ENCODE data around the gene PRKN.

PRKN gene

DNA sequence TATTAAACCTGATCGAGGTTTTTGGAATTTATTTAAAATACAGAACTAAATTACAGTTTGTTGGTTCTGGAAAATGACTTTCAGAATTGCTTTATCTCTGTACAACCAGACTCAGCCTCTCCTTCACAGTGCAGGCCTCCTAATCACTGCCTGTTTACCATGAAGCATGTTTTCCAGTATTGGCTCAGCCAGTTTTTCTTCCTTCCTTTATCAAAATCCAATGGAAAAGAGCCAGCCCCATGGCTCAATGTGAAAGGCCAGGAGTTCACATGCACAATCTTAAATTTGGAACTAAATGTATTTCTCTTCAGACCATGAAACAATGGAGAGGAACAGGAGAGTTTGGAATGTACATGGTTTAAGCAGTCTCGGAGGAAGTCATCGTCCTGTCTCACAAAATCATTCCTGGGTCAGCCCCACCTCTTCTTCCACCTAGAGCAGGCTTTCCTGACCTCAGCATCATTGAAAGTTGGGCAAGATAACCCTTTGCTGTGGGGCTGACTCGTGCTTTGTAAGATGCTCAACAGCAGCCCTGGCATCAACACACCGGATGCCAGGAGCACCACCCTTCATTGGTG is 772.8 kb downstream of the PRKN start:
- TF ChIP-seq Cebpa-rat (IDR thresholded peaks at IDR 0.05), result no peak
- no peak overlapping the region for H3K27ac ChIP-seq
- H3K36me3 ChIP-seq, result no peaks in the 10 kb centered on the region
- no peaks in the 10 kb centered on the region for H3K27me3 ChIP-seq
- H3K4me3 ChIP-seq, result no peak overlapping the region
- no peaks in the 10 kb centered on the region for H3K4me1 ChIP-seq
- no peak overlapping the region for H3K9ac ChIP-seq
- no peaks in the 10 kb centered on the region for H3K9me3 ChIP-seq (replicated peaks in 1 of 11)
- H3K4me2 ChIP-seq, result no peak overlapping the region
- H4K20me1 ChIP-seq, result no peaks in the 10 kb centered on the region

DNA sequence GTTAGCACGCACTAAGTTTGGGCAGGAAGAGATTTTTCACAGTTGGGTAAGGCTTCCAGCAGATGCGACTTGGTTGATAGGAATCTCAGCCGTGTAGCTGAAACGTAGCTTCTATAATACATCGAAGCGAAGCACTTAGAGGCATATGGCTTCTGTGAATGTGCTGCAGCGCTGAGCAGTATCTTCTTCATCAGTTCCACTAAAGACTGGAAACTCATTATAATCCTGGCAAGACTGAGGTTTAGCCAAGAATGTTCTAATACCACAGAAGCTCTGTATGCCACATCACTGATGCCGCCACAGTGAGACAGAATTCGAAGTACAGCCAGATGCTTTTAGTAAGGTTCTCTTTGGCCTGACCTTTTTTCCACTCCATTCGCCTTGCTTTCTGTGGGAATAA is 773.5 kb downstream of the PRKN start:
- Histone ChIP-seq H3K4me3 (no peak overlapping the region), H3K27me3 (no peaks in the 10 kb centered on the region), H3K36me3 (no peaks in the 10 kb centered on the region), H3K9me3 (replicated peaks in 1 of 11) (no peaks in the 10 kb centered on the region), H3K4me2 (no peak overlapping the region), H3K4me1 (no peaks in the 10 kb centered on the region), H4K20me1 (no peaks in the 10 kb centered on the region), H3K9ac (no peak overlapping the region), H3K27ac (no peak overlapping the region)
- TF ChIP-seq Cebpa-rat (IDR thresholded peaks at IDR 0.05), result no peak

DNA sequence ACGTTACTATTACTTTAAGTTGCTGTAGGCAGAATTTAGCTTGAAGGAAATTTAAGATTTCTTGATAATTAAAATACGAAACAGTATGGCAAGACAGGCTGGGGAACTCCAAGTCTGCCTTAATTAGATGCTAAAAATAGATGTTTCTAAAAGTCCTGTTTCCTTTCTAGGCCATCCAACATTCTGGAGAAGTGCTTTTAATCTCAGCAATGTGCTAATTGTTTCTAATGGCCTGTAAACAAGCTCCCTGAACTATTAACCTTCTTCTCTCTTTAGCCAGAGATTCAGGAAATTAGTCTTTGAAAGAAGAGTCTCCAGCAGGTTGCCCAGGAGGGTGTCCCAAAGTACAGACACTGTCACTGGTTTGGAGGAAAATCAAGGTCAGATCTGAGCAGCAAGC is 776.4 kb downstream of the PRKN start:
- H3K4me2 ChIP-seq, result no peak overlapping the region
- no peaks in the 10 kb centered on the region for H3K36me3 ChIP-seq
- no peak overlapping the region for H3K27ac ChIP-seq
- no peaks in the 10 kb centered on the region for H4K20me1 ChIP-seq
- H3K4me3 ChIP-seq, result no peak overlapping the region
- no peak for TF ChIP-seq Cebpa-rat (IDR thresholded peaks at IDR 0.05)
- H3K9me3 ChIP-seq (replicated peaks in 1 of 11), result no peaks in the 10 kb centered on the region
- no peaks in the 10 kb centered on the region for H3K4me1 ChIP-seq
- no peaks in the 10 kb centered on the region for H3K27me3 ChIP-seq
- no peak overlapping the region for H3K9ac ChIP-seq

DNA sequence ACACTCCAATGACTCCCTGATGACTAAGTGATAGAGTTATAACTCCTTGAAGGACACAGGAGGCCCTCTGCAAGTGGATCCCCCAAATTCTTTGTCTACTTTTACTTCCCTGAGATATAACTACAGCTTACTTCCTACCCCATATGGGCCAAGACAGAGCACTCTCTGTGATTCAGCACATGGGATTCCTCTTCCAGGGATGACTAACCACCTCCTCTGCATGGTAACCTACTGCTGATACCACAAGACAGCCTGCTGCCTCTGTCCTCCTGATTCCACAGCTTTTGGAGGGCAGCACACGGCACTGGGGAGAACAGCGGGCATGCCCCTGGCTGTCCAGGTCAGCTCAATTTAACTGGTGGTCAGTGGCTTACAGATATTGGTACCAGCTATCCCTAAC is 778.0 kb downstream of the PRKN start:
- H3K27ac ChIP-seq, result no peak overlapping the region
- no peaks in the 10 kb centered on the region for H3K36me3 ChIP-seq
- H3K4me3 ChIP-seq, result no peak overlapping the region
- H3K9ac ChIP-seq, result no peak overlapping the region
- H4K20me1 ChIP-seq, result no peaks in the 10 kb centered on the region
- H3K27me3 ChIP-seq, result no peaks in the 10 kb centered on the region
- no peak for TF ChIP-seq Cebpa-rat (IDR thresholded peaks at IDR 0.05)
- no peak overlapping the region for H3K4me2 ChIP-seq
- no peaks in the 10 kb centered on the region for H3K4me1 ChIP-seq
- no peaks in the 10 kb centered on the region for H3K9me3 ChIP-seq (replicated peaks in 1 of 11)

DNA sequence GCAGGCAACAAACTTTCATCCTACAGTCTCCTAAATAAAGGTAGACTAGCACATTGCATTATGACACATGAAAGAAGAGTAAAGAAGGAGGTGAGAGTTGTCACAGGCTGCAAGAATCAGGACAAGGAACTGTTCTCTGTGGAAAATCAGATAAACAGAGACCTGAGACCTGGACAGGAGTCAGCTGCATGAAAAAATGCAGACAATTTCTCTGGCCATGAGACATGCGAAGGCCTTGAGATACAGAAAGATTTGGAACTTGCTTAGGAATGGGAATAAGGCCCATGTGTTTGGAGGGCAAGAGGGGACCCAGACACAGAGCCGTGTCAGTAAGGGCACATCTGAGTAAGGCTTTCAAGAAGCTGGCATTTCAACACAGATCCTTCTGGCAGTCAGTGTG is 779.1 kb downstream of the PRKN start:
- no peaks in the 10 kb centered on the region for H3K36me3 ChIP-seq
- no peaks in the 10 kb centered on the region for H4K20me1 ChIP-seq
- H3K9ac ChIP-seq, result no peak overlapping the region
- H3K4me2 ChIP-seq, result no peak overlapping the region
- H3K27ac ChIP-seq, result no peak overlapping the region
- no peak for TF ChIP-seq Cebpa-rat (IDR thresholded peaks at IDR 0.05)
- no peaks in the 10 kb centered on the region for H3K9me3 ChIP-seq (replicated peaks in 1 of 11)
- no peaks in the 10 kb centered on the region for H3K27me3 ChIP-seq
- no peaks in the 10 kb centered on the region for H3K4me1 ChIP-seq
- H3K4me3 ChIP-seq, result no peak overlapping the region

DNA sequence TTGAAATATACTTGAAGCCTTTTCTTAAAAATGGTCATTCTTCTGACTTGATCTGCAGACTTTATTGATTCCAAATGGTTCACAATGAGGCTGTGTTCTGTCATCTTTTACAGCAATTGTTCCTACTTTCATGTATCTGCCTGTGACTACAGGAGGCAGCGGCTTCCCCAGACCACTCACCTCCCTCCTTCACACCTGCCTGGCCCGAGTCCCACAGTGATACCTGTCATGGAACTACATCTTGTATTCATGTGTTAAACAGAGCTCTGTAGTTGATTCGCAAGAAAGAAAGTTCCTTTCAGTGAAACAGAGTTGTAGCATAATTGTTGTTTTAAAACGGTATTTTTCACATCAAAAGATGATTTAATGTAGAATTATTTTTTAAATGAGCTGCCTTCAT is 780.2 kb downstream of the PRKN start:
- no peak overlapping the region for H3K9ac ChIP-seq
- H3K27ac ChIP-seq, result no peak overlapping the region

DNA sequence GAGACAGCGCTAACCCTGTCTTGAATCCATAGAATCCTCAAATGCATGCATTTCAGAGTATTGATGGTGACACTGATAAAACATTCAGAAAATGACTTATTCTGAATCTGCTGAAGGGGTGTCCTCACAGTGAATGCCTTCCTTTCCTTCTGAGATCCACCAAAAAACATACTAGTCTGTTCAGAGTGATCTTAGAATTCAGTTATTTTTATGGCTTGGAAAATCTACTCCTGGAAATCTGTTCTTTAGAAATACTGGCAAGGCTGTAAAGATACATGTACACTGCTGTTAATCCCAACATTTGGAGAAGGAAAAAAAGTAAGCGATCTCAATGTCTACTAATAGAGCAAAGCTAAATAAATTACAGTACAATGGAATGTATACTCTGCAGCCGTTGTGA is 781.1 kb downstream of the PRKN start:
- H4K20me1 ChIP-seq, result no peaks in the 10 kb centered on the region
- no peaks in the 10 kb centered on the region for H3K36me3 ChIP-seq
- H3K9me3 ChIP-seq (replicated peaks in 1 of 11), result no peaks in the 10 kb centered on the region
- H3K27ac ChIP-seq, result no peak overlapping the region
- no peak overlapping the region for H3K4me2 ChIP-seq
- H3K4me1 ChIP-seq, result peaks cover 0 to 9% (median 3%) of the 10 kb centered on the region in 10 experiments; a peak in 8 of 20 replicates
- TF ChIP-seq Cebpa-rat (IDR thresholded peaks at IDR 0.05), result no peak
- H3K9ac ChIP-seq, result no peak overlapping the region
- no peak overlapping the region for H3K4me3 ChIP-seq
- H3K27me3 ChIP-seq, result no peaks in the 10 kb centered on the region

More for the DNA sequence above, 780.2 kb downstream of the PRKN start:
- Histone ChIP-seq H4K20me1 (no peaks in the 10 kb centered on the region), H3K36me3 (no peaks in the 10 kb centered on the region), H3K4me2 (no peak overlapping the region), H3K27me3 (no peaks in the 10 kb centered on the region), H3K9me3 (replicated peaks in 1 of 11) (no peaks in the 10 kb centered on the region), H3K4me1 (no peaks in the 10 kb centered on the region), H3K4me3 (no peak overlapping the region)
- TF ChIP-seq Cebpa-rat (IDR thresholded peaks at IDR 0.05), result no peak

DNA sequence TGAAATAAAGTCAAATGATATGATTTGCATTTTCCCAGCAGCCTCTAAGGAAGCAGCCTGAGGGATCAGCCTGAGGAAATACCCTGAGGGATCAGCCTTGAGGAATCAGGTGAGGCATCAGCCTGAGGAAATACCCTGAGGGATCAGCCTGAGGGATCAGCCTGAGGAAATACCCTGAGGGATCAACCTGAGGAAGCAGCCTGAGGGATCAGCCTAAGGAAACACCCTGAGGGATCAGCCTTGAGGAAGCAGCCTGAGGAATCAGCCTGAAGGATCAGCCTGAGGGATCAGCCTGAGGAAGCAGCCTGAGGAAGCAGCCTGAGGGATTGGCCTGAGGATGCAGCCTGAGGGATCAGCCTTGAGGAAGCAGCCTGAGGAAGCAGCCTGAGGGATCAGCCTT is 784.0 kb downstream of the PRKN start:
- H3K36me3 ChIP-seq, result no peaks in the 10 kb centered on the region
- H3K4me1 ChIP-seq, result peaks cover 0 to 10% (median 4%) of the 10 kb centered on the region in 10 experiments; a peak in 8 of 20 replicates
- no peak overlapping the region for H3K4me3 ChIP-seq
- H4K20me1 ChIP-seq, result no peaks in the 10 kb centered on the region
- peaks cover 0 to 7% (median 0%) of the 10 kb centered on the region in 11 experiments; a peak in 6 of 22 replicates for H3K9me3 ChIP-seq (replicated peaks in 1 of 11)
- no peak overlapping the region for H3K9ac ChIP-seq
- no peak for TF ChIP-seq Cebpa-rat (IDR thresholded peaks at IDR 0.05)
- H3K27me3 ChIP-seq, result no peaks in the 10 kb centered on the region
- H3K27ac ChIP-seq, result no peak overlapping the region
- no peak overlapping the region for H3K4me2 ChIP-seq

DNA sequence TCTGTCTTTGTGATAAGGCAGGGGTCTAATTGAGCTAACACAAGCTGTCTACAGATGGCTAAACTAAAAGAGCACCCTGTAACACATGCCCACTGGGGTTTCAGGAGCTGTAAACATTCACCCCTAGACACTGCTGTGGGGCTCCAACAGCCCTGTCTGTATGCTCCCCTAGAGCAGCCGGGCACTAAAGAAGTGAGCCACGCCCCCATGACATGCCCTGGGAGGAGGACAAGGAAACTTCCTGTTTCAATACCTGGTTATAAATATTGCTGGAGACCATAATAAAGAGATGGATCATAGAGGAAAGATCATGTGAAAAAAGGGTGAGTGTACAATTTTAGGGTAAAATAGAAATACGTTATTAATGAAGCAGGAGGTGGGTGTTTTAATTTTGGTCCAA is 786.0 kb downstream of the PRKN start:
- Histone ChIP-seq H3K9me3 (replicated peaks in 1 of 11) (peaks cover 0 to 8% (median under 1%) of the 10 kb centered on the region in 11 experiments; a peak in 9 of 22 replicates), H3K4me3 (no peak overlapping the region)

DNA sequence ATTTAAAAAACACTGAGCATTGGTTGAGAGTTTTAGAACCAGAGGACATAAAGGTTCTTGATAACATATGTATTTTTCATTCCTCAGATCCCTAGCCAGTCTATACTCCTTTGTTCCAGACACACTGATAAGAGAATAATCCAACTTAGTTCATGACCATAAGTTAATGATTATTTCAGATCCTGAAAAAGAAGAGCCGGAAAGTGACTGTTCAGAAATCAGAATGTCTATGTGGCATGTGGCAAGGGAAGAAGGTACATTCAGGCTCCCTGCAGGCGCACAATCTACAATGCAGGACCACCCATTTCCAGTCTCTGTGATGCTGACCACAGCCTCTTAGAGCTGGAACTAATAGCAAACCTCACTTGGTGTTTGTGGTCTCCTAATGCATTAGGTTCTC is 787.0 kb downstream of the PRKN start:
- Histone ChIP-seq H3K4me1 (peaks cover 0 to 16% (median 4%) of the 10 kb centered on the region in 10 experiments; a peak in 8 of 20 replicates), H3K4me2 (no peak overlapping the region), H4K20me1 (no peaks in the 10 kb centered on the region), H3K36me3 (no peaks in the 10 kb centered on the region), H3K27me3 (no peaks in the 10 kb centered on the region), H3K9ac (no peak overlapping the region), H3K27ac (no peak overlapping the region), H3K4me3 (no peak overlapping the region), H3K9me3 (replicated peaks in 1 of 11) (peaks cover 0 to 19% (median 9%) of the 10 kb centered on the region in 11 experiments; a peak in 17 of 22 replicates)
- no peak for TF ChIP-seq Cebpa-rat (IDR thresholded peaks at IDR 0.05)

More for the DNA sequence above, 786.0 kb downstream of the PRKN start:
- Histone ChIP-seq H3K4me1 (peaks cover 0 to 16% (median 4%) of the 10 kb centered on the region in 10 experiments; a peak in 8 of 20 replicates), H3K27ac (no peak overlapping the region), H4K20me1 (no peaks in the 10 kb centered on the region), H3K4me2 (peak overlapping the region in 4 of 11 experiments; percentile 0 to 29 (median 16); a peak in 3 of 22 replicates), H3K9ac (no peak overlapping the region), H3K27me3 (no peaks in the 10 kb centered on the region), H3K36me3 (no peaks in the 10 kb centered on the region)
- TF ChIP-seq Cebpa-rat (IDR thresholded peaks at IDR 0.05), result no peak
